Brain microvascular endothelial cell (primary cell): ENCODE results near the gene RBMS3.

ENCODE experiments used
- DNase-seq: peaks from one replicate; pipeline ENCODE4 v3.0.0-alpha.2; 2020
- H3K27ac ChIP-seq: fragments of 250-450 bp; sonication (Bioruptor Pico); 2 replicates; pipeline ENCODE4 v1.5.1; 2020; ENCODE audit warnings: mild to moderate bottlenecking, moderate library complexity
- H3K27me3 ChIP-seq: fragments of 250-450 bp; sonication (Bioruptor Pico); replicated peaks from 2 replicates; pipeline ENCODE4 v1.5.1; 2020; ENCODE audit warnings: mild to moderate bottlenecking
- H3K36me3 ChIP-seq: fragments of 250-450 bp; sonication (Bioruptor Pico); replicated peaks from 2 replicates; pipeline ENCODE4 v1.5.1; 2020; ENCODE audit warnings: mild to moderate bottlenecking
- H3K4me3 ChIP-seq: 2 replicates; pipeline ENCODE4 v1.5.1; 2011; ENCODE audit warnings: low read depth, mild to moderate bottlenecking, control low read depth, low read length, moderate library complexity
- in situ Hi-C: cut with HindIII; loops from 2 replicates; pipeline ENCODE4 v1.10.0; 2017; ENCODE audit warnings: low sequenced_read_pairs, low pct_ligation_motif_present
- TF ChIP-seq, protein P1 (sequence below): IDR thresholded peaks from 2 replicates; pipeline ENCODE4 v1.5.1; 2011; ENCODE audit warnings: low read depth, mild to moderate bottlenecking, moderate library complexity, low read length, control low read depth, inconsistent platforms; ENCODE audit errors: missing control alignments

Gene RBMS3

DNA sequence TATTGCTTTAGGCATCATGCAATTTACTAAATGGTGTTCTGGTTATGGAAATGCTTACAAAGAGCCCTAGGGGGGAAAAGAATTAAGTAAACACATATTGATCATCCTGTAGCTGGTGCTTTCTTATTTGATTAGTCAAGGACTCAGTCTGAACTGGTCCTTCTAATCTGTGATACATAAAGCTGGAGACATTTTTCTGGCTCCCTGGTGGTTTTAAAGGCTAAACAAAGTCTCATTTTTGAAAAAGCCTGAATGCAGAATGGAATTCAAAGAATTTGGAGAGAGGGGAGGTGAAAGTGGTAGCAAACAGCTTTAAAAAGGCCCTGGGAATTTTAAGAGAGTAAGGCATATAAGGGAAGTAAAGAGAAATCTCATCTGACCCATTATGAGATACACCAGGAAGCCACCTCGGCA is 149.7 kb downstream of the RBMS3 start:
- TF ChIP-seq, protein P1, sequence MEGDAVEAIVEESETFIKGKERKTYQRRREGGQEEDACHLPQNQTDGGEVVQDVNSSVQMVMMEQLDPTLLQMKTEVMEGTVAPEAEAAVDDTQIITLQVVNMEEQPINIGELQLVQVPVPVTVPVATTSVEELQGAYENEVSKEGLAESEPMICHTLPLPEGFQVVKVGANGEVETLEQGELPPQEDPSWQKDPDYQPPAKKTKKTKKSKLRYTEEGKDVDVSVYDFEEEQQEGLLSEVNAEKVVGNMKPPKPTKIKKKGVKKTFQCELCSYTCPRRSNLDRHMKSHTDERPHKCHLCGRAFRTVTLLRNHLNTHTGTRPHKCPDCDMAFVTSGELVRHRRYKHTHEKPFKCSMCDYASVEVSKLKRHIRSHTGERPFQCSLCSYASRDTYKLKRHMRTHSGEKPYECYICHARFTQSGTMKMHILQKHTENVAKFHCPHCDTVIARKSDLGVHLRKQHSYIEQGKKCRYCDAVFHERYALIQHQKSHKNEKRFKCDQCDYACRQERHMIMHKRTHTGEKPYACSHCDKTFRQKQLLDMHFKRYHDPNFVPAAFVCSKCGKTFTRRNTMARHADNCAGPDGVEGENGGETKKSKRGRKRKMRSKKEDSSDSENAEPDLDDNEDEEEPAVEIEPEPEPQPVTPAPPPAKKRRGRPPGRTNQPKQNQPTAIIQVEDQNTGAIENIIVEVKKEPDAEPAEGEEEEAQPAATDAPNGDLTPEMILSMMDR = no peak
- H3K27ac ChIP-seq = peak overlapping the region; percentile 51
- H3K4me3 ChIP-seq = no peak overlapping the region
- DNase-seq = peak; percentile 27
- no peaks in the 10 kb centered on the region for H3K27me3 ChIP-seq
- H3K36me3 ChIP-seq = no peaks in the 10 kb centered on the region
- in situ Hi-C loops = no loop called here

DNA sequence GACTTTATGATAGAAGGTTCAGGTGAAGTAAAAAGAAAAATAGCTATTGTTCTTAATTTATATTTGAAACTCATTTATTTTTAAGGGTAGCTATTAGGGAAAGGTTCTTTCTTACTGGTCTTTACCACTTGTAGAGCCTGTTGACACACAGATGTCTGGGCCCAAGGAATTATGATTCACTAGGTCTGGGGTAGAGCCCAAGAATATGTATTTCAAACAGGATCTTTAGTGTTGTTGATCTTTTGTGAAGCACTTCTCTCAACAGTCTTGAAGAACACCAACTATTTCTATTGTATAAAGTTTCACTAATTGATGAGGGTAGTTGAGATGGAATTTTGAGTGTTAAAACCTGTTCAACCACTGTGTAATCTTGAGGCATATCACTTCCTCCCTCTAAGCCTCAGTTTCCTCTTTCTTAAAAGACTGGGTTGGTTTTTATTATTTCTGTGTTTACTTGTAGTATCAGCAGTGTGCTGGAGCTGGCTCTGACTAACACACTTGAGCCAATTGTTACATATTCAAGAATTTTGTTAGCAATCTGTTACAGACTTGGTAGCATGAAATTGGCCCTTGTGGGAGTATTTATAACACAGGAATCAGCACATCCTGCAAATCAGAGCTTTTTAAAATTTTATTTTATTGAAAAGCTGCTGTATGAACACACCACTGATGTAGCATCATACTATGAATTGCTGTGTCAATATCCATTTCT is 155.9 kb downstream of the RBMS3 start:
- H3K27me3 ChIP-seq = no peaks in the 10 kb centered on the region
- in situ Hi-C loops = no loop called here
- DNase-seq = no peak
- TF ChIP-seq, protein P1 = no peak
- no peaks in the 10 kb centered on the region for H3K36me3 ChIP-seq
- H3K4me3 ChIP-seq = no peak overlapping the region
- H3K27ac ChIP-seq = no peak overlapping the region

DNA sequence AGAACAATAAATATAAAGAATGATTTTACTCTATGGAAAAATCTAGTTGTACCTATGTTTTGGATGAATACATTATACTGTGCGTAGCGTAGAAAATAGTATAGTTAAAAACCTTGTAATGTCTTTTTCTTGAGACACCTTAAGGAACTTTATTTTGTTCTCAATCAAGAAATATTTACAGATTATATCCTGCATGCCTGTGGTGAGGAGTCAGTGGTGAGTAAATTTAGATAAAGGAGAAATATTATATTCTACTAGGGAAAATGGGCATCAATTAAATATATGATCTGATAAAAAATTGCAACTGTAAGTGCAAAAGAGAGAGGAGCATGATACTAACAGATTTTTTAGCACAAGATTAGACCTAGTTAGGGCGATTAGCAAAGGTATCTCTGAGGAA is 157.7 kb downstream of the RBMS3 start:
- no peak overlapping the region for H3K4me3 ChIP-seq
- TF ChIP-seq, protein P1 = no peak
- H3K27me3 ChIP-seq = no peaks in the 10 kb centered on the region
- DNase-seq = no peak
- no peak overlapping the region for H3K27ac ChIP-seq
- in situ Hi-C loops = no loop called here
- H3K36me3 ChIP-seq = no peaks in the 10 kb centered on the region

DNA sequence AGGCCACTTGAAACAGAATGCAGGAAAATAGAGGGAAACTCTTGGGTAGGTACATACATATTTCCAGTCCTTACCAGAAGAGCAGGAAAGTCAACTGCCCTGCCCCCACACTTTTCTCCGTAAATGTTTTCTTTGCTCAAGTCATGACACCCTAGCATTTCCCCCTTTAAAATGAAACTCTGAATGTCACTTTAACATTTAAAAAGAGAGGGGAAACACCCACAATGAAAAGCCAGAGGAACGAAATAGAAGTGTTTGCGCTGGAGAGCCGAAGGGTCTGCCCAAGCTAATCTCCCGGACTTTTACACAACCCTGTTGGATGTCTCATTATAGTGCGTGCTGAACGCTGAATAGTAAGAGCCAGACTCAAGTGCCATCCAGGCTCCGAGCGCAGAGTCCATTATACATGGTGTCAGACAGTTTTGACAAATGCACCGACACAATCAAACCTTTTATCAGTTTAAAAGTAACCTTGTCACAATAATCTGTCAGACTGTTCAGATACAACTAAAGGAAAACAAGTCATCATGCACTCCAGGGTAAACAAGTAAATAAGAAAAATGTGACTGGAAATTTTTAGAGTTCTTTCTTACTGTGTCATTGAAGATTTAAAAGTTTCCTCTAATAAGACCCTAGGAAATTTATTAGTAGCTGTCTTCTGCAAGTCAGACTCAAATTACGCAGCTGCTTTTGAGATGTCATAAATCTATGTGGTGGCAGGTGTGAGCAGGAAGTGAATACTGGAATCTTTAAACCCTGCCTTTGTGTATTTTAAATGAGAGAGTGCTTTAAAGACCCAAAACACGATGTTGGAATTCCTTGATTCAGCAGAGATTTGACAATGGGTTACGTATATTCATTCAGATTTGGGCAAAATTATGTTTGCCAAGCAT is 159.8 kb downstream of the RBMS3 start:
- TF ChIP-seq, protein P1 = no peak

DNA sequence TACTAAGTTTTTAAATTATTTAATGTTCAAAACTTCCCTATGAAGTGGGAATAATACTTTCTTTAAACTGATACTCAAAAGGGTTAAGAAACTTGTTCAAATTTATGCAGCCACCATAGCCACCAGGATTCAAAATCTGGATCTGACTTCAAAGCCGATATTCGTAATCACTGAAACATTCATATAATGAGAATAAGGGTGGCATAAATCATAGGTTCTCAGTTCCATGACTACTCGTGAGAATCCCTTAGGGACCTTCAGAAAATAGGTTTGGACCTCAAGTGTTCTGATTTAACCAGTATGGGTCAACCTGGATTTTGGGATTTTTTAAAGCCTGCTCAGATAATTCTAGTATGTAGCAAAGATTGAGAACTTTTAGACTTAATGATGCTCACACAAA is 160.6 kb downstream of the RBMS3 start:
- no peak for DNase-seq
- no peaks in the 10 kb centered on the region for H3K27me3 ChIP-seq
- H3K4me3 ChIP-seq = no peak overlapping the region
- in situ Hi-C loops = no loop called here
- TF ChIP-seq, protein P1 = no peak
- H3K36me3 ChIP-seq = no peaks in the 10 kb centered on the region
- H3K27ac ChIP-seq = no peak overlapping the region

More for the DNA sequence above, 159.8 kb downstream of the RBMS3 start:
- Histone ChIP-seq H3K27ac (no peak overlapping the region), H3K4me3 (peak overlapping the region; percentile 32), H3K27me3 (no peaks in the 10 kb centered on the region), H3K36me3 (no peaks in the 10 kb centered on the region)
- no peak for DNase-seq
- in situ Hi-C loops = no loop called here
